Measurements from ENCODE around the gene NLRP3. TPM values are rescaled to one million over a fixed set of nuclear protein-coding genes. Genes with fewer than 3 reads are reported as not detected.

The NLRP3 gene
- total RNA-seq (2022; extraction: Qiagen RNA extraction; ENCODE audit: low read depth): not detected in 5 replicates

DNA sequence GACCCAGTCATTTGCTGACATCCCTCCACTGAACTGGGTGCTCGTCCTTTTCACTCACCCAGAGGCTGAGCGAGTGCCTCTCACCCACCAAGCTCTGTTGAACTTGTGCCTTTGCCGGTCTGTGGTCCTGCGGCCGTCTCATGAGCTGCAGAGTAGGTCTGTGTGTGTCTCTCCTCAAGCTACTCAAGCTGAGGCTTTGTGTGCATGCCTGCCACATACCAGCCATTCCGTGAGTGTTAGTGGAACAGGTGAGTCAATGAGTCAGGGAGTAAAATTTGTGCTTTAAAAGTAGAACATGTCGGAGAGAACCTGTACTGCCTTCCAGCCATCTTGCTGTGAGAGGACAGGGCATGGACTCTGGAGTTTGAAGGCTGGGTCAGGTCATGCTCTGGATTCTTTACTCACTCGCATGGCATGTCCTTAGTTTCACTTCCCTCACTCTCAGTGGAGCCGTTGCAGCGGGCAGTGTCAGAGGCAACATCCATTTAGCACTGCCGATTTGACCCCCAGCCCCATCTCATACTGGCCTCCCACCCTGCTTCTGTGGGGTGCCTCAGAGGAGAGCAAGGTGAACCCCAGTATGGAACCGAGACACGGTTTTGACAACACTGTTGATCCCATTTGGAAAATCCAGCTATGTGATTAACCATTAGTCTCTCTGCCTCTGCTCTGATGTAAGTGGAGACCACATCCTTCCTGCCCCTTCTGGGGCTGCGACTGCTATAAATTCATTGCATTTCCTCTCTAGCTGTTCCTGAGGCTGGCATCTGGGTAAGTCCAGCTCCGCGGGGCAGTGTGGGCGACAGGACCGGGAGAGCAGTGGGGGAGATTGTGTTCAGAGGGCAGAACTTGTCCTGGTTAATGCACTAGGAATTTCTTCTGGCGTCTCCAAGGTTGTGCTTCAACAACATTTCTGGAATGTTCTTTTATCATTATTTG is at the start of gene NLRP3:
Gene NLRP3, plus strand, starts transcription at position 751 of the 939 bp plus-strand sequence. CDS start 2,628 bp downstream, outside the sequence.

Other genes starting within 250 kb of the NLRP3 start
- 4.0 to 5.2 TPM (median 4.8 TPM) in 5 replicates for gene ZNF124, start 244.2 kb upstream of the NLRP3 start, total RNA-seq (2022; extraction: Qiagen RNA extraction; ENCODE audit: low read depth)
- not detected in 5 replicates for gene VN1R5, start 160.1 kb upstream of the NLRP3 start, total RNA-seq (2022; extraction: Qiagen RNA extraction; ENCODE audit: low read depth)
- 15.1 to 18.4 TPM (median 16.2 TPM) in 5 replicates for gene ZNF496, start 84.3 kb upstream of the NLRP3 start, total RNA-seq (2022; extraction: Qiagen RNA extraction; ENCODE audit: low read depth)
- gene OR2B11, start 41.9 kb downstream of the NLRP3 start, total RNA-seq (2022; extraction: Qiagen RNA extraction; ENCODE audit: low read depth): not detected in 5 replicates
- gene OR2C3, start 120.3 kb downstream of the NLRP3 start, total RNA-seq (2022; extraction: Qiagen RNA extraction; ENCODE audit: low read depth): not detected in 5 replicates
- not detected in 5 replicates for gene GCSAML, start 133.0 kb downstream of the NLRP3 start, total RNA-seq (2022; extraction: Qiagen RNA extraction; ENCODE audit: low read depth)
- gene OR2G2, start 172.2 kb downstream of the NLRP3 start, total RNA-seq (2022; extraction: Qiagen RNA extraction; ENCODE audit: low read depth): not detected in 5 replicates
- not detected in 5 replicates for gene OR2G3, start 189.4 kb downstream of the NLRP3 start, total RNA-seq (2022; extraction: Qiagen RNA extraction; ENCODE audit: low read depth)

Measured in A549 treated with CpdA at 1 μM for 4 hours (cell line).